ENCODE measurements around the gene TOM1L1. TPM values are rescaled to one million over a fixed set of nuclear protein-coding genes. Genes with fewer than 3 reads are reported as not detected.

Gene TOM1L1
- total and polyA plus RNA-seq, 5 donors, result 7.3 to 11.8 (median 9.0) TPM

- Histone ChIP-seq H3K4me1 (ENCODE audit: control insufficient read depth, insufficient read depth, low read length) (no peaks in the 10 kb centered on the region), H3K4me3 (ENCODE audit: low read length) (no peak overlapping the region), H3K27ac (ENCODE audit: low read length) (no peak overlapping the region), H3K9me3 (ENCODE audit: control insufficient read depth, low read length) (no peaks in the 10 kb centered on the region), H3K27me3 (ENCODE audit: control insufficient read depth, insufficient read depth) (no peaks in the 10 kb centered on the region)
- intact Hi-C loops (cut with DNase I), result no loop called here
- 57% methylated on average over 3 of the region's 3 CpGs for WGBS
- ATAC-seq (no peak), DNase-seq (no peak)
Measured at GRCh38 chr17:54899201-54899600, 1.5 kb upstream of the TOM1L1 start.

DNA sequence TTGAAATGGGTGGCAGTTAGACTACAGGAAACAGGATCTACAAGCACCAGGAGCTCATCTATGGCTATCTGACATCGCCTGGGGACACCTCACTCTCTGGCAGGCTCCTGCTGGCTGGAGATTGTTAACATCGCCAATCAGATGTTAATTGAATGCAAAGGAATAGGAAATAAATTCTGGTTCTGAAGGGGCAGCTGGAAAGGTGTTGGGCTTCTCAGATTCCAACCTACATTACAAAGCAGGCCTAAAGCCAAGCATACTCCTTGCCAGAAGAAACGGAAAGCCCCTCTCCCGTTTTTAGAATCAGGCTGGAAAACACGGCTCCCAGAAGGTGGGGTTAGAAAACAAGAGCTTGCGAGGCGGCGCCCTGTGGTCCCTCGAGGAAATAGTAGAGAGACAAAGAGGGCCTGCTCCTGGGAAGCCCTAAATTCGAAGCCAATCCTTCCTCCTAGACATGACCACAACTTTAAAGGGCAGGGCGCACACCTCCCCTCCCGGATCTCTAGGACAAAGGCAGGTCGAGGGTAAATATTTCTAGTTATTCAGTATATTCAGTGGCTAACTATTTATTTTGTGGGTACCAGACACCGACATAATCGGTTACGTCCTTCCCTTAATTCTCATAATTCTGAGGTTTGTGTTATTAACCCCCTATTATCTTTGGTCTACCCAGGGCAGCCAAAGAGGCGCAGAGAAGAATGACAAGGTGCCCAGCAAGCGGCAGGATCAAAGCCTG is 763 bp upstream of the TOM1L1 start:
- 10% methylated on average over 18 of the region's 18 CpGs for WGBS
- H3K4me1 ChIP-seq (ENCODE audit: control insufficient read depth, insufficient read depth, low read length), result no peaks in the 10 kb centered on the region
- intact Hi-C loops (cut with DNase I), result no loop called here
- H3K27me3 ChIP-seq (ENCODE audit: control insufficient read depth, insufficient read depth), result no peaks in the 10 kb centered on the region
- peak overlapping the region; percentile 43 for H3K4me3 ChIP-seq (ENCODE audit: low read length)
- no peak overlapping the region for H3K27ac ChIP-seq (ENCODE audit: low read length)
- ATAC-seq (no peak), DNase-seq (peak in 1 of 3 donors; percentile 31)
- no peaks in the 10 kb centered on the region for H3K9me3 ChIP-seq (ENCODE audit: control insufficient read depth, low read length)

- DNase-seq, result no peak
- no peak overlapping the region for H3K27ac ChIP-seq (ENCODE audit: low read length)
- H3K4me1 ChIP-seq (ENCODE audit: control insufficient read depth, insufficient read depth, low read length), result no peaks in the 10 kb centered on the region
- H3K9me3 ChIP-seq (ENCODE audit: control insufficient read depth, low read length), result no peaks in the 10 kb centered on the region
- 59% methylated on average over 9 of the region's 9 CpGs for WGBS
- peak; percentile 20 to 29 for ATAC-seq
- no peaks in the 10 kb centered on the region for H3K27me3 ChIP-seq (ENCODE audit: control insufficient read depth, insufficient read depth)
- intact Hi-C loops (cut with DNase I), result no loop called here
- H3K4me3 ChIP-seq (ENCODE audit: low read length), result peak overlapping the region; percentile 43
Measured at GRCh38 chr17:54901230-54901822, 674 bp downstream of the TOM1L1 start.

DNA sequence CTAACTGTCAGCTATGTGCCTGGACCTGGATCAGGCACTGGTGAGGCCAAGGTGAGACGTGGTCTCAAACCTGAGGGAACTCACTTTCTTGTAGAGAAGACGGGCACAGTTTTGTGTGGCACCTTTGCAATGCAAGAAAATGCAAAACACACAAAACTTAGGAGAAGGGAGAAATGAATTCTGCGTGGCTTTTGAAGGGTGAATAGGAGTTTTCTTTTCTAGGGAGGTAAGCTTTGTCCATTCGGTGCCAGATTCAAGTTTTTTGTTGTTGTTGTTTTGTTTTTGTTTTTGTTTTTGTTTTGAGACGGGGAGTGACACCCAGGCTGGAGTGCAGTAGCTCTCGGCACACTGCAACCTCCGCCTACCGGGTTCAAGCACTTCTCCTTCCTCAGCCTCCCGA is 1.4 kb downstream of the TOM1L1 start:
- 93% methylated on average over 9 of the region's 9 CpGs for WGBS
- Histone ChIP-seq H3K4me3 (ENCODE audit: low read length) (no peak overlapping the region), H3K4me1 (ENCODE audit: control insufficient read depth, insufficient read depth, low read length) (no peaks in the 10 kb centered on the region), H3K9me3 (ENCODE audit: control insufficient read depth, low read length) (no peaks in the 10 kb centered on the region), H3K27me3 (ENCODE audit: control insufficient read depth, insufficient read depth) (no peaks in the 10 kb centered on the region), H3K27ac (ENCODE audit: low read length) (no peak overlapping the region)
- no peak for DNase-seq
- ATAC-seq, result no peak
- intact Hi-C loops (cut with DNase I), result no loop called here

DNA sequence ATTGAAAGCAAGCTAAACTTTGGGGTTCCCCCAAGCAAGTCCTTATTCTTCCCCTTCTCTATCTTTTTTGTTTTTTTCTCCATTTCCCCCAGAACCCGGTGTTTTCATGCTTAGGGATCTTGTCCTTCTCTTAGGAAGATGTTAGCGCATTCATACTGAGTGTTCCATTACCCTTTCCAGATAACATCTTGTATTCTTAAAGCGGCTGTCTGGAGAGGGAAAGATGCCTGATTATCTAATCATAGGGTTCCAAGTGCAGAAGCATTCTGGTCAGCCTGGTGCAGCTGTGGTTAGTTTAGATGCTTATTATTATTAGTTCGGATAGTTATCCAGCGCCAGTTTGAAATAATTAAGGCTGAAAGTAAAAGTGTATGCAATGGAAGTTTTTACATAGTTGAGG is 2.0 kb downstream of the TOM1L1 start:
- Histone ChIP-seq H3K27ac (ENCODE audit: low read length) (no peak overlapping the region), H3K9me3 (ENCODE audit: control insufficient read depth, low read length) (no peaks in the 10 kb centered on the region), H3K4me1 (ENCODE audit: control insufficient read depth, insufficient read depth, low read length) (no peaks in the 10 kb centered on the region), H3K27me3 (ENCODE audit: control insufficient read depth, insufficient read depth) (no peaks in the 10 kb centered on the region), H3K4me3 (ENCODE audit: low read length) (no peak overlapping the region)
- ATAC-seq, result no peak
- 67% methylated on average over 5 of the region's 5 CpGs for whole genome bisulfite sequencing
- no peak for DNase-seq
- intact Hi-C loops (cut with DNase I), result no loop called here

DNA sequence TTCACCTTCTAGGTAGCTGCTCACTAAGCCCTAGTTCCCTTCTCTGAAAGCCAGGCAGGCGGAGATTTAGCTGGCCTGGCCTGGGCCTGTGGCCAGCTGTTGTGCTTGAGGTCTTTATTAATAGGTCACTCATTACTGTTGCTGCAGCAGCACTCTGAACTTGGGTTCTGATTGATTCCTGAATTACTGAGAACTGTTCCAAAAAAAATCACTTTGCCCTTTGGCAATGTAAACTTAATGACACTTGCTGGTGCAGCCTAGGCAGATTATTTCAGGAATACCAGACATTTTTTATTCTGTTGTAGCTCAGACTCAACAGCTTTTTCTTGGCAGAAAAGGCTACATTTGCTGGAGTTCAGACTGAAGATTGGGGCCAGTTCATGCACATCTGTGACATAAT is 2.7 kb downstream of the TOM1L1 start:
- no peaks in the 10 kb centered on the region for H3K27me3 ChIP-seq (ENCODE audit: control insufficient read depth, insufficient read depth)
- DNase-seq (peak; percentile 22 to 78 (median 77)), ATAC-seq (peak; percentile 40 to 69)
- no peaks in the 10 kb centered on the region for H3K4me1 ChIP-seq (ENCODE audit: control insufficient read depth, insufficient read depth, low read length)
- no peak overlapping the region for H3K4me3 ChIP-seq (ENCODE audit: low read length)
- no peaks in the 10 kb centered on the region for H3K9me3 ChIP-seq (ENCODE audit: control insufficient read depth, low read length)
- intact Hi-C loops (cut with DNase I), result no loop called here
- no peak overlapping the region for H3K27ac ChIP-seq (ENCODE audit: low read length)
- WGBS, result 29% methylated on average over 1 of the region's 1 CpG

- Histone ChIP-seq H3K4me3 (ENCODE audit: low read length) (no peak overlapping the region), H3K27ac (ENCODE audit: low read length) (no peak overlapping the region), H3K27me3 (ENCODE audit: control insufficient read depth, insufficient read depth) (no peaks in the 10 kb centered on the region), H3K4me1 (ENCODE audit: control insufficient read depth, insufficient read depth, low read length) (no peaks in the 10 kb centered on the region), H3K9me3 (ENCODE audit: control insufficient read depth, low read length) (no peaks in the 10 kb centered on the region)
- intact Hi-C loops (cut with DNase I), result no loop called here
- WGBS, result 74% methylated on average over 7 of the region's 7 CpGs
- ATAC-seq, result no peak
- DNase-seq, result no peak
Measured at GRCh38 chr17:54906683-54907082, 6.0 kb downstream of the TOM1L1 start.

DNA sequence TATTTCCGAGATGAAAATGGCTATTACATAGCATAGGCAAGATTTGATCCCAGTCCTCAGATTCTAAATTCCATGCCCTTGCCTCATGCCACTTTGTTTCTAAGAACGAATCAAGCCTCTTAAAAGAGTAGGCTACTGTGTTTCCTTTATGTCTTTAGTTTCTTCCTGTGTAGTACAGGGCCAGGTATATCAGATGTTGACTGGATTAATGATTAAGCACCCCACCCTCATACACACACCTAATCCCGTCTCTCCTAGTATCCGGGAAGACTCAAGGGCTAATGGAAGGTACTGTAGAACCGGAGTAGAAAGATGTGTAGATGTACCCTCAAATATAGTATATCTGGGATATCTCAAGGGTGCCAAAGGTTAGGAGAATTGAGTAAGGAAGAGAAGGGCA is 6.7 kb downstream of the TOM1L1 start:
- no peak for ATAC-seq
- Histone ChIP-seq H3K27ac (ENCODE audit: low read length) (no peak overlapping the region), H3K4me1 (ENCODE audit: control insufficient read depth, insufficient read depth, low read length) (no peaks in the 10 kb centered on the region), H3K9me3 (ENCODE audit: control insufficient read depth, low read length) (no peaks in the 10 kb centered on the region), H3K4me3 (ENCODE audit: low read length) (no peak overlapping the region), H3K27me3 (ENCODE audit: control insufficient read depth, insufficient read depth) (no peaks in the 10 kb centered on the region)
- no peak for DNase-seq
- intact Hi-C loops (cut with DNase I), result no loop called here
- 84% methylated on average over 5 of the region's 5 CpGs for WGBS

DNA sequence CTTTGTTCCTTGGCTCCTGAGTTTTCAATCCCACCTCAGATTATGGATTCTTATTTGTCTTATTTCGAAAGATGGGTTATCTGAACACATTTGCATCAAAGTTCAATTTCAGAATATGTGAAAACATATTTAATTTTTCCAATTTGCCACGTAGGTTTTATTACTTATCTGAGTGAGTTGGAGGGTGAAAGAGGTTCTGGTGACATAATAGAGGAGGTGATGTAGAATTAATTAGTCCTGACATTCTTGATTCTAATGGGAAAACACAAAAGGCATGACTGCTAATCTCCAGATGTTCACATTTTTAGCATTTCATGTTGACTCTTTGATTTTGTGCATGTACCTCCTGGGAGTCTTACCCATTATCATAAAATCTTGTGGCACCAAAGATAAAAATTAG is 9.1 kb downstream of the TOM1L1 start:
- H3K27me3 ChIP-seq (ENCODE audit: control insufficient read depth, insufficient read depth), result no peaks in the 10 kb centered on the region
- H3K9me3 ChIP-seq (ENCODE audit: control insufficient read depth, low read length), result no peaks in the 10 kb centered on the region
- no peak overlapping the region for H3K4me3 ChIP-seq (ENCODE audit: low read length)
- intact Hi-C loops (cut with DNase I), result no loop called here
- WGBS, result 79% methylated on average over 2 of the region's 2 CpGs
- H3K4me1 ChIP-seq (ENCODE audit: control insufficient read depth, insufficient read depth, low read length), result no peaks in the 10 kb centered on the region
- no peak for ATAC-seq
- H3K27ac ChIP-seq (ENCODE audit: low read length), result no peak overlapping the region
- DNase-seq, result no peak

GRCh38 chr17:54916721-54917120 is 16.1 kb downstream of the TOM1L1 start:
- DNase-seq, result no peak
- H3K27me3 ChIP-seq (ENCODE audit: control insufficient read depth, insufficient read depth), result no peaks in the 10 kb centered on the region
- H3K27ac ChIP-seq (ENCODE audit: low read length), result no peak overlapping the region
- ATAC-seq, result no peak
- intact Hi-C loops (cut with DNase I), result no loop called here
- no peaks in the 10 kb centered on the region for H3K9me3 ChIP-seq (ENCODE audit: control insufficient read depth, low read length)
- H3K4me1 ChIP-seq (ENCODE audit: control insufficient read depth, insufficient read depth, low read length), result no peaks in the 10 kb centered on the region
- H3K4me3 ChIP-seq (ENCODE audit: low read length), result no peak overlapping the region
- 82% methylated on average over 2 of the region's 2 CpGs for WGBS

GRCh38 chr17:54919425-54919824 is 18.8 kb downstream of the TOM1L1 start:
- no peaks in the 10 kb centered on the region for H3K9me3 ChIP-seq (ENCODE audit: control insufficient read depth, low read length)
- no peaks in the 10 kb centered on the region for H3K27me3 ChIP-seq (ENCODE audit: control insufficient read depth, insufficient read depth)
- H3K4me3 ChIP-seq (ENCODE audit: low read length), result no peak overlapping the region
- no peak for DNase-seq
- no peak overlapping the region for H3K27ac ChIP-seq (ENCODE audit: low read length)
- intact Hi-C loops (cut with DNase I), result no loop called here
- no peak for ATAC-seq
- no peaks in the 10 kb centered on the region for H3K4me1 ChIP-seq (ENCODE audit: control insufficient read depth, insufficient read depth, low read length)

Data from right cardiac atrium (tissue), 5 donors.